ENCODE measurements around the gene SLFN12.

- TF ChIP-seq POLR2A (IDR thresholded peaks at IDR 0.05) = no peak
- no peak for TF ChIP-seq CTCF (IDR thresholded peaks at IDR 0.05)
These were observed 55.2 kb downstream of the SLFN12 start for GRCh38 chr17:35377068-35377467.
